Fibroblast of gingiva (primary cell): ENCODE data around the gene SFTPD.
"Not testable (repeated sequence)": the region's sequence is repeated elsewhere in the genome, so short reads cannot be mapped to it uniquely, and the experiment has no call there.

Experiments
- DNase-seq: peaks from one replicate; pipeline ENCODE4 v3.0.0-alpha.2; 2011; ENCODE audit warnings: low read depth

The SFTPD gene

GRCh38 chr10:79948976-79949722 is at the start of gene SFTPD:
TSS of gene SFTPD (minus strand) at chr10:79949105. CDS start at chr10:79946659, 2,446 bp downstream.
- no peak for DNase-seq

DNA sequence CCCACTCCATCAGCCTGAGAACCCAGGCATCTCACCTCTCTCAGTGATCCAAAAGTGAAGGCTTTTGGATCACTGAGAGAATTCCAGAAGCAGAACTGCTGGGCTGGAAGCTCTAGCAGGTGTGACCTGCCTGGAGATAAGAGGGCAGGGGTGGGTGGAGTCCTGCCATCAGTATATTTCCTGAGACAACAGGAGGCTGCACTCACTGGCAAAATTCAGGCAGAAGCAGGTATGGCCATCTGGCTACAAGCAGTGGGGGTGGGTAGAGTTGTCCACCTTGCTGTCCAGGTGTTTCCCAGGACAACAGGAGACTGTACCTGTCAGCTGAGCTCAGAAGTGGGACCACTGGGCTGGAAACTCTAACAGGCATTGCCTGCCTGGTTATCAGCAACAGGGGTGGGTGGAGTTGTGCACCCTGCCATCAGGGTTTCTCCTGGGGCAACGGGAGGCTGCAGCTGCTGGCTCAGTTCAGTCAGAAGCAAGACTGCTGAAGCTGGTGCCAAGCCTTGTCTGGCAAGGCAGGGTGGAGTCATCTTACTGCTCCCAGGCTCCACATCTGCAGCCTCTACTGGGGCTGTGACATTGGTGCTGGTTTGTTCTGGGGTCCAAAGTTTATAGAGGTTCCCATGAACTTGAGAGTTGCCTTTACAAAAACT is 47.2 kb upstream of the SFTPD start:
- DNase-seq: no peak

DNA sequence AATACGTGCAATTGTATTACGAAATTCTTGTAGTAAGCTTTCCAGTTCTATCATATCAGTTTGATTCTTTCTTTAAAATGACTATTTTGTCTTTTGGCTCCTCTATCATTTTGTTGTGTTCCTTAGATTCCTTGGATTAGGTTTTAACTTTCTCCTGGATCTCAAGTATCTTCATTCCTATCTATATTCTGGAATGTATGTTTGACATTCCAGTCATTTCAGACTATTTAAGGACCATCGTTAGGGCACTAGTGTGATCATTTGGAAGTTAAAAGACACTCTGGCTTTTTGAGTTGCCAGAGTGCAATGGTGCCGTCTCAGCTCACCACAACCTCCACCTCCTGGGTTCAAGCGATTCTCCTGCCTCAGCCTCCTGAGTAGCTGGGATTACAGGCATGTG is 45.7 kb upstream of the SFTPD start:
- no peak for DNase-seq

DNA sequence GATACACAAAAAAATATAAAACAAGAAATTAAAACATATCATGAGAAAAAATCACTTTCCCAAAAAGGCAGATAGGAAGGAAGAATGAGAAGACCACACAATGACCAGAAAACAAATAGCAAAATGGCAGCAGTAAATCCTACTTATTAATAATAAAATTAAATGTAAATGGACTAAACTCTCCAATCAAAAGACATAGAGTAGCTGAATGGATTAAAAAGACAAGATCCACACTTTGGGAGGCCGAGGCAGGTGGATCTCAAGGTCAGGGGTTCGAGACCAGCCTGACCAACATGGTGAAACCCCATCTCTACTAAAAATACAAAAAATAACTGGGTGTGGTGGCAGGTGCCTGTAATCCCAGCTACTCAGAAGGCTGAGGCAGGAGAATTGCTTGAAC is 39.3 kb upstream of the SFTPD start:
- DNase-seq: not testable (repeated sequence)

DNA sequence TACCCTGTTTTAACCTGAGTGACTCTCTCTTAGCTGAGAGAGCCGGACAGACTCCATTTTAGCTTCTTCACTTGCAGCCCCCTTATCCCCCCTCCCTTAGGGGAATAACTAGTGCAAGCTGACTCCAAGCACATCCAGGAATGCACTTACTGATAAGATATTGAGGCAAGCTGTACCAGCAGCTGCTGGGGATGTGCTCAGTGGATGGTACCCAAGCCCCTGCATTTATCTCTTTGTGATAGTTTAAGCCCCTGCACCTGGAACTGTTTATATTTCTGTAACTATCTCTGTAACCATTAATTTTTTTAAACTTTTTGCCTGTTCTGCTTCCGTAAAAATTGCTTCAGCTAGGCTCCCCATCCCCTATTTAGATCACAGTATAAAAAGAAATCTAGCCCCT is 37.8 kb upstream of the SFTPD start:
- not testable (repeated sequence) for DNase-seq

- DNase-seq: no peak
Observed at GRCh38 chr10:79985481-79986072, 36.7 kb upstream of the SFTPD start.

GRCh38 chr10:79984851-79985250 is 35.9 kb upstream of the SFTPD start:
- no peak for DNase-seq

GRCh38 chr10:79983286-79983909 is 34.5 kb upstream of the SFTPD start:
- DNase-seq: no peak

GRCh38 chr10:79982861-79983260 is 34.0 kb upstream of the SFTPD start:
- DNase-seq: no peak

- no peak for DNase-seq
Observed at GRCh38 chr10:79982362-79982800, 33.5 kb upstream of the SFTPD start.

DNA sequence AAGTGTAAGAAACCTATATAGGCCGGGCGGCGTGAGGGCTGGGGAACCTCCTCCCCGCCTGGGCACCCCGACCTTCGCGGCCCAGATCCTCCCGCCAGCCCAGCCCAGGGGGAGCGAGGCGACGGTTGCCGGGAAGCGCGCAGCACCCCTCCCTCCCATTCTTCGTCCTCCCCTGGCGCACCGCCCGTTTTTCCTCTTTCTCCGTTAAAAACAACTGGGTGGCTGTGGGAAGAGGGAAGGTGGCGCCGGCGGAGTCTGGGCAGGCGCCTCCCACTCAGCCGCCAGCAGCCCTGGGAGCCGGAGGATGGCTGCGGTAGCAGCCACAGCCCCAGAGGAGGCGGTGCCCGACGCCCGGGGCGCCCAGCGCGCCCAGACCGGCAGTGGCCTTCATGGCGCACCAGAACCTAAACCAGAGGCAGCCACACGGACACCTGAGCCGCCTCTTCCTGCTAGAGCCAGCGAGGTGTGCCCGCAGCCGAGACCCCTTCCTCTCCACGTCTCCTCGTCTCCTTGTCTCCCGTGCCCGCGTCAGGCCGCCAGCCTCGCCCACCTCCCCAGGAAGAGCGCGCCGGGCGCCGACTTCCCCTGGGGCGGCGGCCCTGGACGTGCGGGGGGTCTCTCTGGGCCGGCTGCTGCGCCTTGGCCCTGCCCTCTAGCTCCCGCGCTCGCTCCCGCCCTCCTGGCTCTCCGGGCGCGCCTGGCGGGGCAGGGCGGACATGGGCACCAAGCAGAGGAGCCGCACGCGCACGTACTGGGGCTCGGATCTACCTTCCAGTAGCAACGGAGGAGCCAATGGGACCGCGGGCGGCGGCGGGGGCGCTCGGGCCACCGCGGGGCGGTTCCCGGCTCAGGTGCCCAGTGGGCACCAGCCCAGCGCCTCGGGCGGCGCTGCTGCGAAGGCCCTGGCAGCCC is 32.8 kb upstream of the SFTPD start:
- no peak for DNase-seq

- no peak for DNase-seq
Observed at GRCh38 chr10:79980711-79981110, 31.8 kb upstream of the SFTPD start.

DNA sequence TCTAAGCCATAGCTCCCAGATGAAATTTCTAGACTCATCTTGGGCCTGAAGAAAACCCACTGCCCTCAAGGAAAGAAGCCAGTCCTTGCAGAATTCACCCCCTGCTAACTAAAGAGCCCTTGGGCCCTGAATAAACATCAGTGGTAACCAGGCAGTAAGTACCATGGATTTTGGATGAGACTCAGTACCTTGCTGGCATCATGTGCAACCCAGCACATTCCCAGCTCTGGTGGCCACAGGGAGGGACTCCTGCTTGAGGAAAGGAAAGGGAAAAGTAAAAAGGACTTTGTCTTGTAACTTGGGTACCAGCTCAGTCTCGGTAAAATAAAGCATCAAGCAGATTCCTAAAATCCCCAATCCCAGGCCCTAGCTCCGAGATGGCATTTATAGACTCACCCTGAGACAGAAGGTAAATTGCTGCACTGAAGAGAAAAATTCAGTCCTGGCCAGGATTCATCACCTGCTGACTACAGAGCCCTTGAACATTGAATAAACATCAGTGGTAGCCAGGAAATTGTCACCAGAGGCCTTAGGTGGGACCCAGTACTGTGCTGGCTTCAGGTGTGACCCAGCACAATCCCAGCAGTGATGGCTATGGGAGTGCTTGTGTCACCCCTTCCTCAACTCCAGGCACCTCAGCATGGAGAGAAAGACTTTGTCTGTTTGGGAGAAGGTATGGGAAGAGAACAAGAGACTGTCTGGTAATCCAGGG is 31.2 kb upstream of the SFTPD start:
- DNase-seq: no peak

GRCh38 chr10:79979310-79979975 is 30.5 kb upstream of the SFTPD start:
- no peak for DNase-seq

- DNase-seq: no peak
Observed at GRCh38 chr10:79976999-79977398, 28.1 kb upstream of the SFTPD start.

- no peak for DNase-seq
Observed at GRCh38 chr10:79970062-79970461, 21.2 kb upstream of the SFTPD start.

GRCh38 chr10:79947787-79948424 is 999 bp downstream of the SFTPD start:
- DNase-seq: no peak

GRCh38 chr10:79947083-79947415 is 1.9 kb downstream of the SFTPD start:
- DNase-seq: no peak

GRCh38 chr10:79946271-79947082 is 2.4 kb downstream of the SFTPD start:
- no peak for DNase-seq
